HG03354 (cell line): ENCODE results near the gene CMKLR1.

ENCODE experiments used
- ATAC-seq: cut with Tn5 transposase; IDR thresholded peaks from one replicate; pipeline ENCODE4 v1.9.1; 2021; ENCODE audit warnings: mild to moderate bottlenecking; ENCODE audit not compliant: unreplicated experiment, poor library complexity, severe bottlenecking

The CMKLR1 gene

DNA sequence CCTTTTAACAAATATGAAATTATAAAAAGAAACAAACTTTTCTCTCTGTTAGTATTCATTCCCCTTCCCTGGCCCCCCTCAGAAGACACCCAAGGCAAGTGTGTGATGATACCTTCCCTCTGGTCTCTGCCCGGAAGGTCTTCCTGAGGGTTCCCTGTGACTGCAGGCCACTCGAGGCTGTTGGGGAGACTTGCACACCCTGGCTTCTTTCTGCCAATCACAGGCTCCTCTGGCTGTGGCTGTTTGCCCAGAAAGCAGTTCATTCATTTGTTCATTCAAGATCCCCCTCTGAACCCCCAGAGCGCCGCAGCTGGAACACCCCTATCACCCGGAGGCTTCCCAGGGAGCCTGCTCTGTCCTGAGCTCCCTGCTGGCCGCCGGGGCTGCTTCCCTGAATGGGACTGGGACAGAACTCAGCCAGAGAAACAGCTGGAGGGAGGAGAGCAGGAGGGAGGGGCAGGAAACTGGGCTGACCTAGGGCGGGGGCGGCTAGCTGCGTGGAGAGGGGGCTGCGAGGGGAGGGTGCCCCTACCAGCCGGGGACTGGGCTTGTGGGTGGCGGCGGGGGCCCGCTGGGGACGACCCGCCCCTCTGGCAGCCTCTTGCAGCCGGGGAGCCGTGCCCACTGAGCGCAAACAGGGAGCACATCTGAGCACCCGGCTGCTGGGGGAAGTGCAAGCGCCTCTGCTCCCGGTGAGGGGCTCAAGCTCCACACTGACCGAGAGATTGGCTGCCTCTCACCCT is at the start of gene CMKLR1:
Gene CMKLR1 (minus strand): TSS at position 397 of the 743 bp plus-strand sequence. CDS start 45,720 bp downstream, outside the sequence.
- no peak for ATAC-seq

GRCh38 chr12:108387771-108388170 is 48.7 kb upstream of the CMKLR1 start:
- no peak for ATAC-seq

- no peak for ATAC-seq
Measured at GRCh38 chr12:108386709-108387360, 47.7 kb upstream of the CMKLR1 start.

GRCh38 chr12:108382437-108382801 is 43.3 kb upstream of the CMKLR1 start:
- ATAC-seq = no peak

DNA sequence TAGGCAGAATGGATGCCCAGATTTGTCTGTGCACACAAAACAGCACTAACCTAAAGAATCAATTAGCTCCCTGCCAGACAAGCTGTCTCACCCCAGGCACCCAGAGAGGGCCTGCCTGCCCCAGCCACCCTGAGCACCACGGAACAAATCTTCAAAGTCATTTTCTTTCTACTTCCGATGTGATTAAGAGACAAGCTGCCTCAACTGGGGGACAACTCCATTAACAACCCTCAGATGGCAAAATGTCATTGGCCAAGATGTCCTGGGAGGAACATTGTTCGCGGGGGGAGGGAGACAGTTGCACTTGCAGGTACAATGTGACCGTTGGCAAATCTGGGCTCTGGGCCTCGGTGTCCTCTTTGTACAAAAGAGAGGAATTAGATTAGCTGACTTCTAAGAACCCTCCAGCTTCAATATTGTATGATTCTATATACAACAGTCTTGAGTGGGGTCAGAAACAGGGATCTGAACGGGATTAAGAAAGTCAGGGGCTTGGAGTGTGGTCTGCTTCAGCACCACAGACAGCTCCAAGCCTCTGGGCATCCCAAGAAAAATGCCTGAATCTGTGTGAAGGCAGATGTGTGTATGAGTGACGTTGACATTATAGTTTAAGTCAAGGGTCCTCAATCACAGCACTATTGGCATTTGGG is 42.8 kb upstream of the CMKLR1 start:
- ATAC-seq = no peak

GRCh38 chr12:108380382-108380781 is 41.3 kb upstream of the CMKLR1 start:
- ATAC-seq = no peak

DNA sequence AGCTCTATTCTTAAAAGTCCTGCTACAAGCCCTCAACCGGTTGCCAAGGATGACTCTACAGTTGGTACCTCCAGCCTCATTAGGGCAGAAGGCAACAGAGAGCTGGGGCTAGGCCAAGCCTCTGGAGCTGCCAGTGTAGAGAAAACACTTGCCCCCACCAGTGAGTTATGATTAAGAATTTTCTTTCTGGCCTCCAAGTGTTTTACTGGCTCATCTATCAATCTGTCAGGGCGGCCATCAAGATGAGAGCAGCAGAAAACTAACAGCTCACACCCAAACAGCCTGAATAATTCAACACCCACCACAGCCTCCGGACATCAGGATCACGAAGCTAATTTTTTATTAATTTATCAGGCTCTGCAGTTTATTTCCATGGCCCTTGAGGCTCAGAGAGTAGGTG is 40.7 kb upstream of the CMKLR1 start:
- no peak for ATAC-seq

DNA sequence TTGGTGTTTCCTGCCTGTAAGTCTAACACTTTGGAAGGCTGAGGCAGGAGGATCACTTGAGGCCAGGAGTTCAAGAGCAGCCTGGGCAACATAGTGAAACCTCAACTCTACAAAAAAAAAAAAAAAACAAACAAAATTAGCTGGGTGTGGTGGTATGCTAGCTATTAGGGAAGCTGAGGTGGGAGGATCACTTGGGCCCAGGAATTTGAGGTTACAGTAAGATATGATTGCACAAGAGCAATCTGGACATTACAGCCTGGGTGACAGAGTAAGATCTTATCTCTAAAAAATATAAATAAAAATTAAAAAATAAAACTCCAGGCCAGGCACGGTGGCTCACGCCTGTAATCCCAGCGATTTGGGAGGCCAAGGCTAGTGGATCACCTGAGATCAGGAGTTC is 39.8 kb upstream of the CMKLR1 start:
- no peak for ATAC-seq

DNA sequence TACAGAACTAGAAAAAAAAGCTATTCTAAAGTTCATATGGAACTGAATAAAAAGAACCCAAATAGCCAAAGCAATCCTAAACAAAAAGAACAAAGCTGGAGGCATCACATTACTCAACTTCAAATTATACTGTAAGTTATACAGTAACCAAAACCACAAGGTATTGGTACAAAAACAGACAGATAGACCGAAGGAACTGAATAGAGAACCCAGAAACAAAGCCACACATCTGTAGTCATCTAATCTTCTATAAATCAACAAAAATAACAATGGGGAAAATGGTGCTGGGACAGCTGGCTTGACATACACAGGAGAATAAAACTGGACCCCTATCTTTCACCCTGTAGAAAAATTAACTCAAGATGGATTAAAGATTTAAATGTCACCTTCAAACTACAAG is 38.1 kb upstream of the CMKLR1 start:
- ATAC-seq = no peak

- no peak for ATAC-seq
Measured at GRCh38 chr12:108375986-108376663, 37.0 kb upstream of the CMKLR1 start.

DNA sequence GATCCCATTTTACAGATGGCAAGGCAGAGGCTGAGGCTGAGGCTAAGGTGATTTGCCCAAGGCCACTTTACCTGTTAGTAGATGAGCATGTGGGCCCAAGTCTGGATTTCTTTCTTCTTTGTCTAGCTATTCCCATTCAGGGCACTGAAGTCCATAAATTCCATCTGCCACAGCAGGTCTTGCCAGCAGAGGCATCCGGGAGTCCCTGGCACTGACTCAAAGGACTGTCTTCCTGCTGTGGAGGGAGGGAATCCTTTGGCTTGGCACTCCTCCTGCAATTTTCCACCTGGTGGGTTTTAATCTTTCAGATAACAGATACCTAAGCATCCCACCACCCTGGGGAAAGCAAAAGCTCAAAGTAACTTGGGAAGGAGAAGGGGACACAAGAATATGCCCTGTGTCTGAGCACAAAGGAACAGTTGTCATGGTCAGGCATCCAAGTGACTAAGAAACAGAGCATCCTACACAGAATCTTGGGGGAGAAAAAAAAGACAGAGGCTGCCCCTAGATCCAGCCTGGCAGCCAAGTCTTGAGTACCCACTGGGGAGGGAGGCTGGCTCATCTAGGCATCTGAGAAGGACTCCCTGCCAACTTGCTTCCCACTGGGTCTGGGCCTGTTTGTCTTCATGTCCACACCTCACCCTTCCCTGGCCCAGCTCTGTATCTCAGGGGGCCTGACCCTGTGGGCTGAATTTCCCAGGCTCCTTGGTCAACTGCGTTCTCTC is 35.6 kb upstream of the CMKLR1 start:
- ATAC-seq = no peak

- no peak for ATAC-seq
Measured at GRCh38 chr12:108373111-108373510, 34.0 kb upstream of the CMKLR1 start.

DNA sequence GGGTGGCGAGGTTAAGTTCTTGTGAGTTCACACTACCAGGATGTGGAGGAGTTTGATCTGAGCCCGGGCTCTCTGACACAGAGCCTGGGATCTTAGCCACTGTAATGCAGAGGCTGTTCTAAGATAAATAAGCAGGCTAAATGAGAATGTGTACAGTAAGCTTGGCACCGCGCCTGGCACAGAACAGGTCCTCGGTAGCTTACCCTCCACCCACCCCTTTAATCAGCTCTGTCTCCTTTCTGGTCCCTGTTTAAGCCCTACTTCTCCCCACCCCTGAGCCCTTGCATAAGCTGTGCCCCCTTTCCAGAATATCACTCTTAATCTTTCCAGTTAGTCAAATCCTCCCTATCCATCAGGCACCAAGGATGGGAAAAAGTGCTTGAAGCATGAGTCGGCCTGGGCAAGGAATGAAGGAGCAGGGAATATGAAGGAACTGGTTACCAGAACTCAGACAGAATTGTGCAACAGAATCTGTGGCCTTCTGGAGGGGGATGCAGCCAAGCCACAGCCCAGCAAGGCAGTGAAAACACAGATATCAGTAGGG is 32.8 kb upstream of the CMKLR1 start:
- ATAC-seq = no peak

DNA sequence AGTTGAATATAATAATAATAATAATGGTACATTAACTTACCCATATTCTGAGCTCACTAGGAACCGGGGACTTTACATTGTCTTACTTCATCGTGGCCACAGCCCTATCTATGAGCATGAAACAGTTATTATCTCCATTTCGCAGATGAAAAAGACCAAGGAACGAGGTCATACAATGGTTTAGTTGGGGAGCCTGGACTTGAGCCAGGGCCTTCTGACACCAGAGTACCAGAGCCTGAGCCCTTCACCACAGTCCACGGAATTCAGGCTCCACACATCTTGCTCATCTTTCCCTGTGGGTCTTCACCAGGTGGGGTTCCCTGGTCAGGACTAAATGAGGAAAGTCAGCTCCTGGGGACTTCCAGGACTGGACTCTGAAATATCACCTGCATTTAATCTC is 31.3 kb upstream of the CMKLR1 start:
- no peak for ATAC-seq

GRCh38 chr12:108369736-108370396 is 30.8 kb upstream of the CMKLR1 start:
- ATAC-seq = no peak

GRCh38 chr12:108368089-108368488 is 29.0 kb upstream of the CMKLR1 start:
- ATAC-seq = no peak

DNA sequence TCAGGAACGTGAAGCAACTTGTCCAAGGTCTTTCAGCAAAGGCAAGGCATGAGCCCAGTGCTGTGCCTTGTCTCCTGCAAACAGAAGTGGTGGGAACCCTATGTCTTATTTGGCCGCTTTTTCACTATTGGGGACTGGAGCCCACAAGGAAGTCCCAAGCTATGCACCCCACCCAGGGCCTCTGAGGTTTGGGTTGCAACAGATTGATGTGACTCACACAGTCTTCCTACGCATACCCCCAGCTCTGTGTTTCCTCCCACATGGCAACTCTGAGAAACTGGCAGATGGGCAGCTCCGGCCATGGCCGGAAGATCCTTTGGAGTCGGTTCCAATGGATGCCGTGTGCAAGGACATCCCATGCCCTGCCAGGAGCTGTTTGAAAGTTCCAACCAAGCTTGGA is 28.3 kb upstream of the CMKLR1 start:
- ATAC-seq = no peak

DNA sequence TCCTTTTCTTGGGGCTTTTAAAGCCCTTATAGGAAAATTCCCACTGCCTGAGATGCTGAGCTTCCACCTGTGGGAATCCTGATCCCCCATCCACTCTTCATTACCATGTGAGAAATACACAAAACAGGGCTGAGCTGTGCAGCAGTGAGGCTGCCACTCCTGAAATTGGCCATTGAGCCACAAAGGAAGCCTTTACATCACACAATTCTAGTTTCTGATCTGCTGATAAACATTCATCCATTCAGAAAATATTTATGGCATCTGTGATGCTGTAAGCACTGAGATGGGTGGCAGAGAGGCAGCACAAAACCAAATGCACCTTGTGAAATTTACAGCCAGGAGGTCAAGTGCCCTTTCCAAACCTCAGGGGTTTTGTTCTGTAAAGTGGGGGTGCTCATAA is 26.2 kb upstream of the CMKLR1 start:
- ATAC-seq = no peak

DNA sequence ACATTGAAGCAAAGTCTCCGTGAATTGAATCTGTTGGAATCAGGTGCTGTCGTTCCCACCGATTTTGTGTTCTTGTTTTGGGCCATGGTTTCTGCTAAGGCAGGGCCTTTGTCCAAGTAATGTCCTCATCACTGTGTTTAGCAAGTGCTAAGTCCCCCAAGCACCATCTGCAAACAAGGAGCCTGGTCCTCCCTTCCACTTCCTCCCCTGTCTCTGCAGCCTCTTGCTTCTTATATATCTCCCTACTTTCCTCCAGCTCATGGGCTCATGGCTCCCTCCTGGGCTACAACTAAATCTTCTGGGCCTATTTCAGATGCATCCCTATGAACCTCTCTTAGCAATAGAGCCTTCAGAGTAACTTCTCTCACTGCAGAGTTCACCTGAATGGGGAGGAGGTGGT is 25.8 kb upstream of the CMKLR1 start:
- no peak for ATAC-seq
